NCI-H82 (cell line): ENCODE measurements around the gene LRRC27.

Source experiments
- DNase-seq: peaks from one replicate; lab custom pipeline; 2025; lab: John Stamatoyannopoulos, UW

The LRRC27 gene

GRCh38 chr10:132402781-132403241 lies 70.8 kb downstream of the LRRC27 start:
- DNase-seq, result no peak

GRCh38 chr10:132403511-132404168 lies 71.6 kb downstream of the LRRC27 start:
- no peak for DNase-seq

GRCh38 chr10:132404169-132404880 lies 72.3 kb downstream of the LRRC27 start:
- no peak for DNase-seq

GRCh38 chr10:132404911-132405462 lies 73.0 kb downstream of the LRRC27 start:
- DNase-seq, result no peak

- DNase-seq, result no peak
Observed at GRCh38 chr10:132405463-132405991, 73.5 kb downstream of the LRRC27 start.

GRCh38 chr10:132406181-132406580 lies 74.2 kb downstream of the LRRC27 start:
- no peak for DNase-seq

- DNase-seq, result no peak
Observed at GRCh38 chr10:132406750-132407149, 74.8 kb downstream of the LRRC27 start.

- DNase-seq, result no peak
Observed at GRCh38 chr10:132407243-132407746, 75.3 kb downstream of the LRRC27 start.

GRCh38 chr10:132407846-132408278 lies 75.9 kb downstream of the LRRC27 start:
- DNase-seq, result no peak

GRCh38 chr10:132408367-132408781 lies 76.4 kb downstream of the LRRC27 start:
- no peak for DNase-seq

- DNase-seq, result no peak
Observed at GRCh38 chr10:132408823-132409666, 77.1 kb downstream of the LRRC27 start.

GRCh38 chr10:132409667-132410028 lies 77.7 kb downstream of the LRRC27 start:
- no peak for DNase-seq

GRCh38 chr10:132410056-132410778 lies 78.2 kb downstream of the LRRC27 start:
- DNase-seq, result no peak

- DNase-seq, result no peak
Observed at GRCh38 chr10:132410779-132411532, 79.0 kb downstream of the LRRC27 start.

GRCh38 chr10:132411561-132412253 lies 79.7 kb downstream of the LRRC27 start:
- DNase-seq, result no peak

- no peak for DNase-seq
Observed at GRCh38 chr10:132412316-132413192, 80.6 kb downstream of the LRRC27 start.

- no peak for DNase-seq
Observed at GRCh38 chr10:132413226-132414205, 81.5 kb downstream of the LRRC27 start.
